Measurements from ENCODE around the gene KRTAP5-6.

KRTAP5-6 gene

GRCh38 chr11:1705126-1706052, 8.4 kb downstream of the KRTAP5-6 start:
- DNase-seq, result no peak

DNA sequence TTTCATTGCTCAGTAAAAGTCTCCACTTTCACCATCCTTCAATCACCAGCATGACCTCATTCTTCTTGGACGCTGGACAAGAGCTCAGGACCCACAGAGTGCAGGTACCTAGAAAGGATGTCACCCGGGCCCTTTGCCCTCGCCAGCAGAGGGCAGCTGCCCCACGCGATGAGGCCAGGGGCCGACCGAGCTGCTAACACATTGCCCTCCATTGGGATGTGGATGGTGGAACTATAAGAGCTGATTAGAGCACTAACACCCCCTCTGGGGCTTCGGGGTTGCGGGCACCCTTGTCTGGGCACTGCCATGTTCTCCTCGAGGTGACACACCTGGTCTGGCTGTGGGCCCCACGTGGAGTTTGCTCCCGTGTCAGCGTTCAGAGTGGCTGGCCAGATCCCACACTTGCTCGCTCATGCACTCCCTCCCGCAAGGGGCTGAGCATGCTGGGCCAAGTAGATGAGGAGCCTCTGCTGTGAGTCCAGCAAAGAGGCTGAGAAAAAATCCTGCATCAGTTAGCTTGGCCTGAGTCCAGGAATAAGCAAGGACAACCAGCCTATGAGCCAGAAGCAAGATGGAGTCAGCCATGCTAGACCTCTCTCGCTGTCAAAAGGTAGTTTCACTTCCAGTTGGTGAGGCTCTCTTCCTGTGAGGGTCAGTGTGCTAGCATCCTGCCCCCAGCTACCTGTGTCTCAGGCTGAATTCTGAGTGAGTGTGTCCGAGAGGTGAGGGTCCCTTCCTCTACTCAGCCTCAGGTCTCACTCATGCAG, 9.8 kb downstream of the KRTAP5-6 start:
- no peak for DNase-seq

DNA sequence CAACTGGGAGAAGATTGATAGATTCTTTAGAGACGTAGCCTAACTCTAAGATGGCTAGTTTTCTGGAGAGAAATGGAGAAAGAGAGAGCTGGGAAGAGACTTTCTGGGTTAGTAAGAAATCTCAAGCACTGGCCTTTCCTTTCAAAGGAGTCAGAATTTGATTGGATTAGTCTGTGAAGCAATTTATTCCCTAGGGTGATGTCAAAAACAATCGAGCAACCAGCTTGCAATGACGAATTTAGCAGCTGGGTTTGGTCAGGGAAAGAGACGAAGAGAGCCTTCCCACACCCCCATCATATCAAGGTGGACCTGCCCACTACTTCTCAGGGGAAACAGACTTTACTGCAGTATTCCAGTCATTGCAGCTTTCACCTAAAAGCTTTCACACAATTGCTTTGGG, 10.8 kb downstream of the KRTAP5-6 start:
- no peak for DNase-seq

DNA sequence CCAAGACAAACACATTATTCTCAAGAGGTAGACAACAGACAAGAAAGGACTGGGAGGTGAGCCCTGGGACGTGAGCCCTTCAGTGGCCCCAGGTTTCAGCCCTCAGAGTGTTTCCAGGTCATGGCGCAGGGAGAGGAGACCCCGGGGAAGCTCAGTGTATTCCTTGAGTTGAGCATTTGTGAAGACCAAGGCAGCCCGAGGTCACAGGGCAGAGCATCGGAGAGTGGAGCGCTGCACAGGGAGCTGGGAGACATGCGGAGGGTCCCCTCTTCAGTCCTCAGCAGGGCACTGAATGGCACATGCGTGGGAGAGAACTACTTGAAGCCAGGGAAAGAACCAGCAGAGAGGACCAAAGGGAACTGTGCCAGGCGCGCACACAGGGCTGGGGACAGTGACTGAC, 11.7 kb downstream of the KRTAP5-6 start:
- no peak for DNase-seq

DNA sequence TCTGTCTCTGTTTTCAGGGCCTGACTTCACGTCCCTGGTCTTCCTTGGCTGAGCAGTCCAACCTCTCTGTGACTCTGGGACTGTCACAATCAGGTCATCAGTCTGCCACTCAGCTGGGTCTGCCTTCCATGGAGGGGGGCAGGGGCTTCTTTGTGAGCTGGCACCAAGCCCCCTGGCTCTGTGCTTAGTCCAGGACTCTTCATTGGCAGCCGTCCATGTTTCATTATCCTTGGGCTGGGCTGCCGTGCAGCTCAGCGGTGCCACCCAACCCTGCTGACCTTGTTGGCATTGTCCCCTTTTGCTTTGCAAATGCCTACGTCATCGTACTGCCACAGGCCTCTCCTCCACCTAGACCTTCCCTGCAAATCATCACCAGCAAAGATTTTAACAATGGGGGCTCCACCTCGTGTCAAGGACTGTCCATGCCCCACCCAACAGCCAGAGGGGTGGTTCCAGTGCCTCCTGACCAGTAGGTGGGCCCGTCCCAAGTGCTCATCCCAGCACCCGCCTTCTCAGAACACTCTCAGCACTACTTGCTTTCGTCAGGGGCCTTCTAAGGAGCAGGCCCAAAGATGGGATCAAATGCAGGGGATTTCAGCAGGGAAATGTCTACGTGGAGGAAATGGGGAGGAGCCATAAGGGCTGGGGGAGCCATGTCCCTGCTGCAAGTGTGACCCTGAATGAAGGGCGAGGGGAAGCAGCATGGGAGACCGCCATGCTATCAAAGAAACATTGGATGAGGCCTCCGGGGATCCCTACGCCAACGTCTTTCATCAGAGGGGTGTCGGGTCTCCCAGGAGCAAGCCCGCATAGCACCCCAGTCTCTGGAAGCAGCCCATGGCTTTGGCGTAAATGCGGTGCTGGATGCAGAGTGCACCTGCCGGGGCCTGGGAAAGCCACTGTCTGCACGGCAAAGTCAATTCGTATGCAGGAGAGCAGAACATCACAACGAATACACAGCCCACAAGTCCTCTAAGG, 18.2 kb downstream of the KRTAP5-6 start:
- DNase-seq, result no peak

- no peak for DNase-seq
Measured at GRCh38 chr11:1717745-1718144, 20.8 kb downstream of the KRTAP5-6 start.

DNA sequence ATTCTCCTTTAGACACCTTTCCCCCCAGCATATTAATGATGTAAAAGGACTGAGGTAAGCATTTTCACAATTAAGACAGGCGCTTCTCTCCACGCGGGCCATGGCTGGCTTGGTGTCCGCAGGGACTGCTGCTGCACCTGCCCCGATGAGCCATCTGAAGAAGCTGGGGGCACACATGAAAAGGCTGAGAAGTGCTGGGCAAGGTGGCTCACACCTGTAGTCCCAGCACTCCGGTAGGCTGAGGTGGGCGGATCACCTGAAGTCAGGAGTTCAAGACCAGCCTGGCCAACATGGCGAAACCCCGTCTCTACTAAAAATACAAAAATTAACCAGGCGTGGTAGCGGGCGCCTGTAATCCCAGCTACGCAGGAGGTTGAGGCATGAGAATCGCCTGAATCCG, 21.3 kb downstream of the KRTAP5-6 start:
- DNase-seq, result no peak

- DNase-seq, result no peak
Measured at GRCh38 chr11:1719781-1720180, 22.8 kb downstream of the KRTAP5-6 start.

GRCh38 chr11:1727096-1727690, 30.2 kb downstream of the KRTAP5-6 start:
- no peak for DNase-seq

DNA sequence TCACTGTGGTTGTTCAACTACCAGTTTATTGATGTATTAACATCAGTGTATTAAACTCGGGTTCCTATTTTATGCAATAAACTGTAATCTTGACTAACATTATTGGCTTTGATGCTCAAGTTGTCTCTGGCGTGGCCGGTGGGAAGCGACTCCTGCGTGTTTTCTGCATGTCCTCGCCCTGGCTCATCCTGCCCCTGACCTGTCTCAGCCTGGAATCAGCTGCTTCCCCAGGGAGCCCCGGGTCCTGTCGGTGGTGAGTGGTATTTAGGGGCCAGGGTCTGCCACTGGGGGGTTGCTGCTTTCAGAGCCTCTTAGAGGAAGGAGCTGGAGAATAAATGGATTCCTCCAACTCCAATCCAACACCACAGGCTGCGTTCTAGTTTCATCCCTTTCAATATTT, 30.9 kb downstream of the KRTAP5-6 start:
- DNase-seq, result no peak

DNA sequence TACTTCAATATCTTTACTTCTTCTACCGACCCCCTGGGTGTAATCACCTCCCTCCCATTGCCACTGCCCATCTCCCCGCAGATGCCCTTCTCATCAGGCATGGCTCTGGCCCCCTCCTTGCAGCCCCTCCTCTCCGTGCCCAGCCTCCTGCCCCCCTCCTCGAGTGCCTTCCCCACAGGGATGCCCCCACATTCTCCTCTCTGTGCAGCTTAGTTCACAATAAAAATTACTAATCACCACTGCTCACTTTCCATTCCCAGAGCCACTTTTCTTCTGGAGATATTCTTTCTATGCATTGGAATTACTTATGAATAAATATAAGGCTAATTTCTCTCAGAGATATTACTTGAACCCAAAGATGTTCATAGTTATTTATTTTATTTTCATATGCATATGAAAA, 31.3 kb downstream of the KRTAP5-6 start:
- no peak for DNase-seq

DNA sequence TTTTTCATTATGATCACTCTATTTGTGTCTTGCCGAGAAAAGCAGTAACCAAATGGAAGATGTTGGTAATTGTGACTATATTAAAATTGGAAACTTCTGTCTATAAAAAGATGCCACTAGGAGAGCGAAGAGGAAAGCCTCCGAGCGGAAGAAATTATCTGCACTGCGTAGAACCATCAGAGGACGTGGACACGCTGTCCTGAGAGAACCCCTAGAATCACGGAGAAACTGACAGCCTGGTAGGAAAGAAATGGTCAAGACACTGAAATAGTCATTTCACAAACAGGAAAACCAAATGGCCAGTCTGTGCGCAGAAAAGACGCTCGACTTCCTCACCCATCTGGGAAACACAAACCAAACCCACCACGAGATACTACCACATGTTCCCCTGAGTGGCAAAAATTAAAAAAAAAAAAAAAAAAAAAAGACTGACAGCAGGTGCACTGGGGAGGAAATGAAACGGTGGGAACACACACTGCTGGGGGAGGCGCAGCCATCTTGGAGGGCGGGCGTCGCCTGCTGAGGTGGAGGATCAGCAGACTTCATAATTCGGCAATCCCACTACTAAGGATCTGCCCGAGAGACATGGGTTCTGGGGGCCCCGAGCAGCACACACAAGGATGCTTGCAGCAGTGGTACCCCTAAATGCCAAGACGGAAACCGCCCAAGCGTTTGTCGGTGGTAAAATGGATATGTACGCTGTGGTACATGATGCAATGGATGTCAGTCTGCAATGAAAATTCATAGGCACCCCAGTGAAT, 32.1 kb downstream of the KRTAP5-6 start:
- DNase-seq, result no peak

DNA sequence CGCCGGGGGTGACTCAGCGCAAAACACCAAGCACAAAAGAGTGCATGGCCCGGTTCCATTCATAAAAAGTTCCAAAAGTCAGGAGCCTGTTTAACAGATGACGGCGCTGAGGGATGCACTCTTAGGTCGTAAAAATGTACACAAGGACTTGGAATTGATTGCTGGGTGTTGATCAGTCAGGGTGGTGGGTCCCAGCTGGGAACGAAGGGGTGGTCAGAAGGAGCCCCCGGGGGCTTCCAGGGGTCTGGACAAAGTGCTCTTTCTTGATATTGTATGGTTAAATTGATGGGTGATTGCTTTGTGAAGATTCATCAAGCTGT, 32.7 kb downstream of the KRTAP5-6 start:
- DNase-seq, result no peak

DNA sequence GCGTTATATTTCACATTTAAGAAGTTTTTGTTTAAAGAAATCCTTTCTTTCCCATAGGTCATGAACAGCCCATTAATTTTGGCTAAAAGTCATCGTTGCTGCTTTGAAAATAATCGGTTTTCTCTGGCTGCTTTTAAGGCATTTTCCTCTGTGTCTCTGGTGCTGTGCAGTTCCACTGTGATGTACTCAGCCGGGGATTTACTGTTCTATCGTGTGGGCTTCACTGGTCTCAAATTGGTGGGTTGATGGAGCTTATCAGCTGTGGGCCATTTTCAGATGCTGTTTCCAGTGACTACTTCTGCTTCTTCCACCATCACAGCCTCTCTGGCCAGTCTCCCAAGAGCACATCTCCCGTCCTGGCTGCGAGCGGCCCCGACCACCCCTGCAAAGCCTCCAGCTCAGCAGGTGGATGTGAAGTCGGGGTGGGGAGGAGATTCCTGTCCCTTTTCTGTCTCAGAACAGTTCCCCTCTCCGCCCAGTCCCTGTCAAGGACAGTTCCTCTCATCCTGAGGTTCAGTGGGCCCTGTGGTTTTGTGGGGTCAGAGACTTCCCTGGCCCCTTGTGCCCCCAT, 33.1 kb downstream of the KRTAP5-6 start:
- DNase-seq, result no peak

DNA sequence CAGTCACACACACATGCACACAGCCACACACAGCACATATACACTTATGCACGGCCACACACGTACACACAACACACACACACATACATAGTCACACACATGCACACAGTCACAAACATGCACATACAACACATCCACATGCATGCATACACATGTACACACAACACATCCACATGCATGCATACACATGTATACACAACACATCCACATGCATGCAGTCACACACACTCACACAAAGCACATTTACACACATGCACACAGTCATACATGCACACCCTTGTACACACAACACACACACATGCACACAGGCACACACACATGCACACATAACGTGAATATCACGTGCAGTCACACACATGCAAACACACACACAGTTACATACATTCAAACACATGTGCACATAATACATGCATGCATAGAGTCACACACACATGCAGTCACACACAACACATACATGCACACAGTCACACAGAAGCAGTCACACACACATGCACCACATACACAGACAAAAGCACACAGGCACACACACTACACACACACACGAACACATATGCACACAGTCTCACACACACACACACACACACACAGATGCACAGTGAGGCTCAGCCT, 34.6 kb downstream of the KRTAP5-6 start:
- no peak for DNase-seq

DNA sequence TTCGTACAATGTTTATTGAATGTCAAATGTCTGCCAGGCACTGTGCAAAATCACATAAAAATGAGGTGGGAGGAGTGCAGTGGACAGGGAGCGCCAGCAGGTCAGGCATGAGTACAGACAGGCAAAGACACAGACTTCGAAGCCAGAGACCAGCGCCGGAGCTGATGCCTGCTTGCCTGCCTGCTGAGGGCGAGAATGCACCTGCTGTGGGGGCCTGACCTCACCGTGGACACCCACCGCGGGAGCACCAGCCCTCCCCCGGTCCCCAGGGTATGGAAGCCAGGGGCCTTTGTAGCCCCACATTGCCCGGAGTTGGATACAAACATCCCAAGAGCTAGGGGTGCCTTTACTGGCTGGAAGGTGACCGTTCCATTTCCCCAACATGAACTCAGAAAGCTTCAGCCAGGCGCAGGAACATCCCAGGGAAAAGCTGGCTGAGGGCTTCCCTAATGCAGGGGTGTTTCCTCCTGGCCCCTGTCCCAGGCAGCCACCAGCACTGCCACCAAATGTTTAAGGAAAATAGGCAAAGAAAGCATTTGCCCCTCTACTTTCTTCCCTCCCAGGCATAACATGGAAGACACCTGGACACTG, 35.5 kb downstream of the KRTAP5-6 start:
- DNase-seq, result no peak

GRCh38 chr11:1733009-1733715, 36.2 kb downstream of the KRTAP5-6 start:
- no peak for DNase-seq

DNA sequence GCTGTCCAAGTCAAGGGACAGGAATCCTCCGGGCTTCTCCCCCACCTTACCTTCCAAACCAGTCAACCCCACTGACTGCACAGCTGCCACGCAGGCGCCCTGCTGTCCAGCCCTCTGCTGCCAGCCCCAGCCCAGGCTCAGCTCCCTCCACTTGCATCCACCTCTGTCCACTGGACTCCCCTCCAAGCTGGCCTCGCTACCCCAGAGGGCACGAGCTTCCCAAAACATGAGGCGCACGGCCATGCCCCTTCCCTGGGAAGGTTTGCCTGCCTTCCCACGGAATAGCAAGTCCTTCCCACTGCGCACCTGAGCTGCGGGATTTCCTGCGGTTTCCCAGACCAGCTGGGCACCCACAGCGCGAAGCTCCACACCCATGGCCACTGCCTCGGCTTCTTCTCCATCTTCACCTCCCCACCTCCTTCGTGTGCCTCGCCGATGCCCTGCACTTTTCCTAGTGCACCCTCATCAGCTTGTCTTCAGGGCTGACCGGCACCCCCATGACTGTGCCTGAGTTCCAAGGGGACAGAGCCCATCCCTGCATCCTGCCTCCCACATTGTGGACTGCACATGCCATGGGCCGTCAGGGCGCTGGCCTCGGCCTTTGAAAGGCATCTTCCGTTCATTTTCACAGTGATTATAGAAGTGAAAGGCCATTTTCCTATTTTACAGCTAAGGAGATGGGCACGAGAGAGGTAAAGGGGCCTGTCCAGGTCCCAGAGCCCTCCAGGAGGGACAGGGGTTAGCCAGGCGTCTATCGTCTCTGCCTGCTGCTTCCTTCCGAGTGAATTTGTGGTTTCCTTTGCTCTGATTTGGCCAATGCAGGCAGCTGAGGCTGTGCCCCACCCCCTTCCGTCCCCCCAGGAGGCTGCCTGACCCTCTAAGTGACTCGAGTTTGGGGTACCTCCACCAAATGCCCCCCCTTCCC, 37.0 kb downstream of the KRTAP5-6 start:
- no peak for DNase-seq

DNA sequence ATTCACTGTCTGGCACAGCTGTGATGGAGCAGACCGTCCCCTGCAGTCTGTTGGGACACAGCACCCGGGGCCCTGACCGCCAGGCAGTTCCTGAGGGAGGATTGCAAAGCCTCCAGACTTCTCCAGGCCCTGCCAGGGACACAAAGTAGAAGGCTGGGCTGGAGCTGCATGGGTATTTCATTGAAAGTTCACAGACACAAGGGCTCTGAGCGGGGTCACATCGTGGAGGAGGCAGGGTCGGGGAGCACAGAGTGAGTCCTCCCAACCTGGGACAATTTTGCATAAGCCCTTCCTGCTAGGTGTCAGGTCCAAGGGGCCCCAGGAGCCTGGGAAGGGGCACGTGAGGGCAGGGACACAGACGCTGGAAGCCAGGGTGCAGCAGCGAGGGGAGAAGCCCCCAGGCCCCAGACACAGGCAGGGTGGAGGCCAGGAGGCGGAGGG, 37.7 kb downstream of the KRTAP5-6 start:
- no peak for DNase-seq

Data from right forelimb (tissue), 1 donor.